ELF-1 (cell line): Measurements from ENCODE around the gene IGSF8.

Experiments used
- DNase-seq: peaks from one replicate; pipeline ENCODE4 v3.0.0-alpha.2; 2016; ENCODE audit warnings: low read depth, low spot score

IGSF8 gene, protein sequence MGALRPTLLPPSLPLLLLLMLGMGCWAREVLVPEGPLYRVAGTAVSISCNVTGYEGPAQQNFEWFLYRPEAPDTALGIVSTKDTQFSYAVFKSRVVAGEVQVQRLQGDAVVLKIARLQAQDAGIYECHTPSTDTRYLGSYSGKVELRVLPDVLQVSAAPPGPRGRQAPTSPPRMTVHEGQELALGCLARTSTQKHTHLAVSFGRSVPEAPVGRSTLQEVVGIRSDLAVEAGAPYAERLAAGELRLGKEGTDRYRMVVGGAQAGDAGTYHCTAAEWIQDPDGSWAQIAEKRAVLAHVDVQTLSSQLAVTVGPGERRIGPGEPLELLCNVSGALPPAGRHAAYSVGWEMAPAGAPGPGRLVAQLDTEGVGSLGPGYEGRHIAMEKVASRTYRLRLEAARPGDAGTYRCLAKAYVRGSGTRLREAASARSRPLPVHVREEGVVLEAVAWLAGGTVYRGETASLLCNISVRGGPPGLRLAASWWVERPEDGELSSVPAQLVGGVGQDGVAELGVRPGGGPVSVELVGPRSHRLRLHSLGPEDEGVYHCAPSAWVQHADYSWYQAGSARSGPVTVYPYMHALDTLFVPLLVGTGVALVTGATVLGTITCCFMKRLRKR

DNA sequence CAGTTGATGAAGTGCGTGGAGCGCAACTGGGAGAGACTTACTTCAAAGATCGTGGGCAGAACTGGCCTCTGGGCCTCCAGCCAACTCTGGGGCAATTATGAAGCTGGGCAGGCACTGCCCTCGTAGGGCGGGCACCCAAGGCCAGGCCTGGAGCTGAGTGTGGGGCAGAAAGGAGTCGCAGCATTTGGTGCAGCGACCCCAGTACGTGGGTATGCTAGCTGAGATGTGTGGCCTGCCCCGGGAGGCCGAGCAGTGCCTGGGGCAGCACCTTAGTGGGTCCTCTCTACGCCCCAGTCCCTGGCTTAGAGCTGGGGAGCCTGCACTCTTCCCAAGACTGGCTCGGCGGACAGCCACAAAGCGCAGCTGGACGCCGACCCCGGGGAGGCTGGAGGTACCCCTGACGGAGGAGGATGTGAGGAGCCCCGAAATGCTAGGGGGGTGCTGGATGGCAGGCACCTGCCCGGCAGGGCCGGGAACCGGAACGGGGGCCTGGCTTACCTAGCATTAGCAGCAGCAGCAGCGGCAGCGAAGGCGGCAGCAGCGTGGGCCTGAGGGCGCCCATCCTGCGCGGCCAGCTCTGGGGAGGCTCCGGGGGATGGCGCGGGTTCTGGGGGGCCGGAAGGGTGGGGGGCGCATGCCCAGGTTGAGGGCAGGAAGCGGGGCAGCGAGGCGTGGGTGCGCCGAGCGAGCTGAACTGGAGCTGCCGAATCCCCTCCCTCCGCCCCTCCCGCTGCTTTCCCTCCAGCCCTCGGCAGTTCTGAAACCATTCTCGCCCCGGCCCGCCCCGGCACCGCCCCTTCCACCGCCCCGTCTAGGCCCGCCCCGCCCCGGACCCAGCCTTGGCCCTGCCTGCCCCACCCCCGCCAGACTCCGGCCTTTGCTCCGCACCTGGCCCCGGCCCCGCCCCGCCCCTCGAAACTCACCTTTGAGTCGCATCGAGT lies at the start of gene IGSF8:
IGSF8 (minus strand) TSS at position 709 of the 941 bp plus-strand sequence; CDS start at position 562, 147 bp downstream.
- DNase-seq, result peak; percentile 47

DNA sequence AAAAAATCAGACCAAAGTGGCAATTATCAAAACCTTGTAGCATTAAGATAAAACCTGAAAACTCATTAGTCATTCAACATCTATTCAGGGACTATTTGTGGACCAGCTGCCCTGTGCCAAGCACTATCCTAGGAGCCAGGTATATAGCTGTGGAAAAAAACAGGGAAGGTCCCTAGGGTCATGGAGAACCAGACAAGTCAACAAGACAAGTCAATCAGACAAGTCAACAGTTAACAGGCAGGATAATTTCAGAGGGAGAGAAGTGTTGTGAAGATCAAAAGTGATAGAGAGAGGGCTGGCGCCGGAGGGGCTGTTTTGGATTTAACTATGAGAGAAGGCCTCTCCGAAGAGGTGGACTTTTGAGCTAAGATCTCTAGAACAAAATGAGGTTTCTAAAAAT lies 49.7 kb upstream of the IGSF8 start:
- DNase-seq, result no peak

DNA sequence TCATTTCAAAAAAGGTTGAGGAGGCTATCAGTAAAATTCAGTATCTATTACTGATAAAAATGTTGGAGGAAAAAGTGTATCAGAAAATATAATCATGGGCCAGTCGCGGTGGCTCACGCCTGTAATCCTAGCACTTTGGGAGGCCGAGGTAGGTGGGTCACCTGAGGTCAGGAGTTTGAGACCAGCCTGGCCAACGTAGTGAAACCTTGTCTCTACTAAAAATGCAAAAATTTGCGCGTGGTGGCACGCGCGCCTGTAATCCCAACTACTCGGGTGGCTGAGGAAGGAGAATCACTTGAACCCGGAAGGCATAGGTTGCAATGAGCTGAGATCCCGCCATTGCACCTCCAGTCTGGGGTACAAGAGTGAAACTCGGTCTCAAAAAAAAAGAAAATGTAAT lies 47.7 kb upstream of the IGSF8 start:
- DNase-seq, result no peak

- peak; percentile 25 for DNase-seq
Measured at GRCh38 chr1:160144921-160145320, 46.5 kb upstream of the IGSF8 start.

- DNase-seq, result no peak
Measured at GRCh38 chr1:160143695-160144094, 45.3 kb upstream of the IGSF8 start.

- no peak for DNase-seq
Measured at GRCh38 chr1:160139840-160140239, 41.4 kb upstream of the IGSF8 start.

- DNase-seq, result no peak
Measured at GRCh38 chr1:160137216-160137862, 38.9 kb upstream of the IGSF8 start.

DNA sequence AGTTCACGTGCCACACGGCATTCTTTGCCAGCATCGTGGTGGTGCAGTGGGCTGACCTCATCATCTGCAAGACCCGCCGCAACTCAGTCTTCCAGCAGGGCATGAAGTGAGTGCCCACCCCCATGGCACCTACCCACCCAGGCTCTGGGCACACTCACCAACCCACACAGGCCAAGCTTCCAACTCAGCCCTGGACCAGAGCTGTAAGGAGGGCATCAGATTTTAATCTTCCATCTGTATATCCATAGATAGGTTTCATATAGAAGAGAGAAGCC lies 38.4 kb upstream of the IGSF8 start:
- no peak for DNase-seq

DNA sequence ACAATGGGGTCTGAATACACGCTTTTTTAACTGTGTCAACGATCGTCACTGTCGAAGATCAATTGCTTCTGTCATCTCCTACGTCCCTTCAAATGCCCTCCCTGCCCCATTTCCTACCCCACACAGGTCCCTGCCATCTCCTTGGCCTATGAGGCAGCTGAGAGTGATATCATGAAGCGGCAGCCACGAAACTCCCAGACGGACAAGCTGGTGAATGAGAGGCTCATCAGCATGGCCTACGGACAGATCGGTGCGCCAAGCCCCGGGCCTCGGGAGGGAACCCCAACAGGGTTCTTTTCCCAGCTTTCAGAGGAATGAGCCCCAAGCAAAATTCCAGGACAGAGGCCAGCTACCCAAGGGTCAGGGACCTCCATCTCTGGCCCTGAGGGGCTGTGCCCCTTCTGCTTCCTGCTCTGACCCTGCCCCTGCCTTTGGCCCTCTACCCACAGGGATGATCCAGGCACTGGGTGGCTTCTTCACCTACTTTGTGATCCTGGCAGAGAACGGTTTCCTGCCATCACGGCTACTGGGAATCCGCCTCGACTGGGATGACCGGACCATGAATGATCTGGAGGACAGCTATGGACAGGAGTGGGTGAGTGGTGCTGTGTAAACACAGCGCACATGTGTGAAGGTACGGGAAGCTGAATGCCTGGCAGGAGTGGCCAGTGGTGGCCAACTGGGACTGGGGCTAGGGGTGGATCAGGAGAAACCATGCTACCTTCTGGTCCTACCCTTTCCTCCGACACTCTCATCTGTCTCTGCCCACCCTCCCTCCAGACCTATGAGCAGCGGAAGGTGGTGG lies 37.9 kb upstream of the IGSF8 start:
- DNase-seq, result no peak

- DNase-seq, result no peak
Measured at GRCh38 chr1:160134791-160135572, 36.6 kb upstream of the IGSF8 start.

DNA sequence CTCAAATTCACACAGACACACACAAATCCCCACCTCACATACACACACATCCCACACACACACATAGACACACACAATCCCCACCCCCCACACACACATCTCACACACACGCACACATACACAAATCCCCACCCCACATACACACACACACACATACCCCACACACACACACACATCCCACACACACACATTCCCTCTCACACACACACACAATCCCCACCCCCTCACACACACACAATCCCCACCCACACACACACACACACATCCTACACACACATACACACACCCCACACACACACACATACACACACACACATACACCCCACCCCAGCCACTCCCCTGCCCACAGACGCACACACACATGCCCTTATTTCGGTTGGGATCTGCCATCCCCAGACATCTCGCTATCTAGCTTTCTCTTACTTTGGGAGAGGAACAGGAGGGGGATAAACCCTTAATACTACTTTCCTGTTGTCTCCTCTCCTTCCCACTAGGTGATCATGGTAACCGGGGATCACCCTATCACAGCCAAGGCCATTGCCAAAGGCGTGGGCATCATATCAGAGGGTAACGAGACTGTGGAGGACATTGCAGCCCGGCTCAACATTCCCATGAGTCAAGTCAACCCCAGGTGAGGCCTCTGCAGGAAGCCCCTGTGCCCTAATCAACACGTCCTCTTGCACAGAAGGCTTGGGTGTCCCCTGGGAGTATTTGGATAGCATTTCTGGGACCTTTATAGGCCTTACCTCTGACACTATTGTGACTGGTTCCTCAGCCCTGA lies 35.8 kb upstream of the IGSF8 start:
- no peak for DNase-seq

- DNase-seq, result no peak
Measured at GRCh38 chr1:160131803-160132565, 33.6 kb upstream of the IGSF8 start.

DNA sequence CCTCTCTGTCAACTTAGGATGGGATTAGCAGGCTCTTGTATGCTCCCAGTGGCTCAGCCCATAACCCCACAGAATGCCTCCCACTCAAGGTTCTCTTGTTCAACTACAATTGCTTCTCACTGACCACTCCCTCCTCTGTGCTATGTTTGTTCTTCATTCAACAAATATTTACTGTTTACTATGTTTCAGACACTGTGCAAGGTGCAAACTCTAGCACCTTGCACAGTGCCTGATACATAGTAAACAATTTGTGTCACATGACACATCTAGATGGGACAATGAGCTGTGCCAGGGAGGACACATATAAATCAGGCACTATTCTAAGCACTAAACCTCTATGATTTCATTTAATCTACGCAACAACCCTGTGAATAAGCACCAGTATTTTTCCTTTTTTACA lies 32.5 kb upstream of the IGSF8 start:
- DNase-seq, result no peak

DNA sequence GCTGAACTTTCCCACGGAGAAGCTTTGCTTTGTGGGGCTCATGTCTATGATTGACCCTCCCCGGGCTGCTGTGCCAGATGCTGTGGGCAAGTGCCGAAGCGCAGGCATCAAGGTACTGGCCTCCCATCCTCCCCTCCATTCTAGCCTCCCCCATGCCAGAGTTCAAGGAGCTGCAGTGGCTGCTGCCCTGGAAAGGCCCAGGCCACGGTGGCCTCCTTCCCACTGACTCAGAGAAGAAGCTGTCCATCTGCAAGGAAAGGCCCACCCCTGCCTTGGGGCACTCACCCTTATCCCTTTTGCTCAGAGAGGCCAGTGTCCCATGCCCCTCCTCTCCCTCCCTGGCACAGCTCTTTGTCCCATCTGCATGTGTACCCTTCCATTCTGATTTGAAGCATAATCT lies 32.1 kb upstream of the IGSF8 start:
- no peak for DNase-seq

GRCh38 chr1:160129966-160130365 lies 31.5 kb upstream of the IGSF8 start:
- DNase-seq, result no peak

- no peak for DNase-seq
Measured at GRCh38 chr1:160129558-160129957, 31.1 kb upstream of the IGSF8 start.

DNA sequence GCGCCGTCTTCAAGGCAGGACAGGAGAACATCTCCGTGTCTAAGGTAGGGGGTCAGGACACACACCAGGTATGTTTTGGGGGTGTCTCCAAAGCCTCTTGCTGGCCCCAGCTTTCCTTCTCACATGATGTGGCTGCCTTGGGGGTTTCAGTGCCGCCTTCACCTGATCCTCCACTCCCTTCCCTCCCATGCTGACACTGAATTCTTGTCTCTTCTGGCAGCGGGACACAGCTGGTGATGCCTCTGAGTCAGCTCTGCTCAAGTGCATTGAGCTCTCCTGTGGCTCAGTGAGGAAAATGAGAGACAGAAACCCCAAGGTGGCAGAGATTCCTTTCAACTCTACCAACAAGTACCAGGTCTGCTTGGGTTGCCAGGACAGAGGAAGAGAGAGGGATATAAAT lies 30.6 kb upstream of the IGSF8 start:
- no peak for DNase-seq

DNA sequence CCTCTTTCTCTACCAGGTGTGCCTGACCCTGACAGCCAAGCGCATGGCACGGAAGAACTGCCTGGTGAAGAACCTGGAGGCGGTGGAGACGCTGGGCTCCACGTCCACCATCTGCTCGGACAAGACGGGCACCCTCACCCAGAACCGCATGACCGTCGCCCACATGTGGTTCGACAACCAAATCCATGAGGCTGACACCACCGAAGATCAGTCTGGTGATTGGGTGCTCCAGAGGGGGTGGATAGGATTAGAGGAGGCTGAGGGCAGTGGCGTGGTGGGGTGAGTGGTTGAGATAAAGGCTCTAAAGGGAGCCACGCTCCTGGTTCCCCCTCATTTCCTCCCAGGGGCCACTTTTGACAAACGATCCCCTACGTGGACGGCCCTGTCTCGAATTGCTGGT lies 30.2 kb upstream of the IGSF8 start:
- no peak for DNase-seq
